ENCODE data around the gene KIAA0513. TPM values are rescaled to one million over a fixed set of nuclear protein-coding genes. Genes with fewer than 3 reads are reported as not detected.

The KIAA0513 gene
- total RNA-seq, 4 donors from 2014 or later: 6.9 to 13.8 (median 8.1) TPM

DNA sequence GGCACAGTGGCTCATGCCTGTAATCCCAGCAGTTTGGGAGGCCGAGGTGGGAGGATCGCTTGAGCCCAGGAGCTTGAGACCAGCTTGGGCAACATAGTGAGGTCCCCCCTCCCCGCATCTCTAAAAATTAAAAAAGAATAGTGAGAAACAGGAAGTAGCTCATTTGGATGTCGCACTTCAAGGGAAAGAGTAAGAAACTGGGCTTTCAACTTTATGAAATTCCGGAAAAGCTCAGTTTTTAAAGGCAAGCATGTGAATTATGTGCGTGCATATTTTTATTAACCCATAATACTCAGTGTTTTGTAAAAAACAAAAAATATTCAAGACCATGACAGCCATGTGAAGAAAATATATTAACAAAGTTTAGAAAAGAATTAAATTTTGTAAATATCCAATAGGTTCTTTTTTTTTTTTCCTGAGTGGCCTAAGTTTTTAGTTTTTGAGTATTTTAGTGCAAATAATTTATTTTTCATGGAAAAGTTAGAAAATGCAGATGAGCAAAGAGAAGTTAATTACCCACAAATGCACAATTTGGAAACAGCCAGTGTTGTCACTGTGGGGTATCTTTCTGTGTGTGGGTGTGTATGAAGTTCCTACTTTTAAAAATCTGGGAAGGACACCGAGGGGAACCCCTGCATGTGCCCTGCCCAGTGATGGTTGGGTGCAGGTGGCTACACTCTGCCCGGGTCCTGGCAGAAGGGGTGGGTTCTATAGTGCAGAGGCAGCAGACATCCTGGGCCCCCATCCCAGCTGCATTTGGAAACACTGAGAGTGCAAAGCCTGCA, 44.7 kb downstream of the KIAA0513 start:
- H3K27me3 ChIP-seq: no peaks in the 10 kb centered on the region
- WGBS, 2 donors: 78% methylated on average over 8 of the region's 8 CpGs
- peaks cover 0 to 82% (median 12%) of the 10 kb centered on the region in 3 donors for H3K36me3 ChIP-seq
- TF ChIP-seq EP300 (IDR thresholded peaks at IDR 0.05) (no peak), POLR2A (IDR thresholded peaks at IDR 0.05) (no peak)
- TF ChIP-seq, protein P1, sequence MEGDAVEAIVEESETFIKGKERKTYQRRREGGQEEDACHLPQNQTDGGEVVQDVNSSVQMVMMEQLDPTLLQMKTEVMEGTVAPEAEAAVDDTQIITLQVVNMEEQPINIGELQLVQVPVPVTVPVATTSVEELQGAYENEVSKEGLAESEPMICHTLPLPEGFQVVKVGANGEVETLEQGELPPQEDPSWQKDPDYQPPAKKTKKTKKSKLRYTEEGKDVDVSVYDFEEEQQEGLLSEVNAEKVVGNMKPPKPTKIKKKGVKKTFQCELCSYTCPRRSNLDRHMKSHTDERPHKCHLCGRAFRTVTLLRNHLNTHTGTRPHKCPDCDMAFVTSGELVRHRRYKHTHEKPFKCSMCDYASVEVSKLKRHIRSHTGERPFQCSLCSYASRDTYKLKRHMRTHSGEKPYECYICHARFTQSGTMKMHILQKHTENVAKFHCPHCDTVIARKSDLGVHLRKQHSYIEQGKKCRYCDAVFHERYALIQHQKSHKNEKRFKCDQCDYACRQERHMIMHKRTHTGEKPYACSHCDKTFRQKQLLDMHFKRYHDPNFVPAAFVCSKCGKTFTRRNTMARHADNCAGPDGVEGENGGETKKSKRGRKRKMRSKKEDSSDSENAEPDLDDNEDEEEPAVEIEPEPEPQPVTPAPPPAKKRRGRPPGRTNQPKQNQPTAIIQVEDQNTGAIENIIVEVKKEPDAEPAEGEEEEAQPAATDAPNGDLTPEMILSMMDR (IDR thresholded peaks at IDR 0.05): no peak
- H3K27ac ChIP-seq: no peak overlapping the region
- DNase-seq (ENCODE audit: low spot score in 2 of 2): no peak
- no peak overlapping the region for H3K4me3 ChIP-seq
- no peaks in the 10 kb centered on the region for H3K9me3 ChIP-seq
- H3K4me1 ChIP-seq: no peaks in the 10 kb centered on the region

DNA sequence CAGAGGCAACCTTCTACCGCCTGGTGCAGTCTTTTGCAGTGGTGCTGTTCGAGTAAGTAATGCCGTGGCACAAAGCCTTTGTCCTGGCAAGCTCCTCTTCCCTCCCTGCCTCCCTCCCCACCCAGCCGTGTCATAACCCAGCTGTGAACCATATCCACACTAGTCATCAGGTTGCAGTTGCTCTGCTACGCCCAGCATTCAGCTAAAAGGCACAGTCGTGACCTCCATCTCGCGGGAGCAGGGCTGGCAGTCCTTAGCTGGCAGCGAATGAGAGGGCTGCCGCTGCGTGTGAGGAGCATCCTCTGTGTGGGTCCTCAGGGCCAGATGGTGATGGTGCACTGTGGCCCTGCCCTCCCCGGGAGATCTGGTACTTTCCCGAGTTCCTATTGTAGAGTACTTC, 45.4 kb downstream of the KIAA0513 start:
- Histone ChIP-seq H3K36me3 (peaks cover 0 to 82% (median 12%) of the 10 kb centered on the region in 3 donors), H3K27me3 (no peaks in the 10 kb centered on the region), H3K4me3 (no peak overlapping the region), H3K4me1 (no peaks in the 10 kb centered on the region), H3K9me3 (no peaks in the 10 kb centered on the region), H3K27ac (no peak overlapping the region)
- TF ChIP-seq, protein P1 (IDR thresholded peaks at IDR 0.05): no peak
- TF ChIP-seq EP300 (IDR thresholded peaks at IDR 0.05) (no peak), POLR2A (IDR thresholded peaks at IDR 0.05) (no peak)
- DNase-seq (ENCODE audit: low spot score in 2 of 2): no peak
- WGBS, 2 donors: 53 to 61% methylated on average over 12 to 13 of the region's 13 CpGs

DNA sequence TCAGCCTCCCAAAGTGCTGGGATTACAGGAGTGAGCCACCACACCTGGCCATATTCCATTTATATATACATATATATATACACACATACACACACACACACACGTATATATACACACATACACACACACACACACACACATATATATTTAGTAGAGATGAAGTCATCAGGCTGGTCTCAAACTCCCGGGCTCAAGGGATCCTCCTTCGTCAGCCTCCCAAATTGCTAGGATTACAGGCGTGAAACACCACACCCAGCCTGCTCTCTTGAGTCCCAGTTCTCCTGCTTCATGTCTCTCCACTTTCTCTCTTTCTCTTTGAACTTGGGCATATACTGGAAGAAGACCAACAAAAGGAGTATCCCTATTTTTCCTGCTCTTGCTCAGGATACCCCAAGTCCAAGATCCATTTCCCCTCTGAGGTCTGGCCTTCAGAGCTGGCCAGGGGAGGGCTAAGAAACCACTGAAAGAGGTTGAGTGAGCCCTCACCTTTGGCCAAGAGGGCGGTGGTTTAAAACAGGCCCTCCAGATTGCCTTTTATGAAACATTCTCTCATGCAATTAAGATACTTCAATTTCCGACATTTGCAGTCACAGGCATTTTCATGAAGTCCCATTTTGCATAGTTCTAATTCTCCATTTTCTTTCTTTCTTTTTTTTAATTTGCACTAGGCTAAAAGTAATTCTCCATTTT, 46.8 kb downstream of the KIAA0513 start:
- Histone ChIP-seq H3K4me1 (no peaks in the 10 kb centered on the region), H3K4me3 (no peak overlapping the region), H3K27me3 (no peaks in the 10 kb centered on the region), H3K9me3 (no peaks in the 10 kb centered on the region), H3K36me3 (peaks cover 0 to 83% (median 5%) of the 10 kb centered on the region in 3 donors), H3K27ac (no peak overlapping the region)
- TF ChIP-seq POLR2A (IDR thresholded peaks at IDR 0.05) (no peak), EP300 (IDR thresholded peaks at IDR 0.05) (no peak)
- TF ChIP-seq, protein P1 (IDR thresholded peaks at IDR 0.05): no peak
- WGBS, 2 donors: 90 to 94% methylated on average over 6 of the region's 6 CpGs
- DNase-seq (ENCODE audit: low spot score in 2 of 2): no peak

DNA sequence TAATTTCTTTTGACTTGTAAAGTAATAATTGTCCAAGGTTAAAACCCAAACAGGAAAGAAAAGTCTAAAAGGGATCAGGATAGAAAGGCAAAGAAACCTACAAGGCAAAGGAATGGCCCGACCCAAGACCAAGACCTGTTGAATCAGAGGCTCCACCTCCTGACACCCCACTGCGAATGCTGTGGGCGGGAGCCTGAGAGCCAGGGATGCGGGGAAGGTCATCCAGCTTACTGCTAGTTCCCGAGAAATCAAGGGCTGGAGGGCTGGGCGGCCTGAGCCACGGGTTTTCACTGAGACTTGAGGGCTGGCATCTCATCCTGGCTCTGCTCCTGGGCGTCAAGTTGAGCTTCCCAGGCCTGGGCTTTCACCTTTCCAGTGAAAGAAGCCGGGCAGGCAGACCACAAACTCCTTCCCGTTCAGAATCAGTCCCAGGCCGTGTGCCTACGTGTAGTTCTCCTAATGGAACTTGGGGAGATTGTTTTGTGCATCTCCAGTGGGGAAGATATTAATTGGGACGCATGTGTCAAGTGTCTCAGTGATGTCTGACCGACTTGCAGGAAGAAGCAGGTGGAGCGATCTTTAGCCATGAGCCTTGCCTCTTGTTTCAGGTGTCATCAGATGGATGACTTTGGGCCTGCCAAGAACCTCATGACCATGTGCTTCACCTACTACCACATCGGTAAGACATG, 47.8 kb downstream of the KIAA0513 start:
- Histone ChIP-seq H3K36me3 (peaks cover 0 to 84% (median 0%) of the 10 kb centered on the region in 3 donors), H3K4me3 (no peak overlapping the region), H3K4me1 (no peaks in the 10 kb centered on the region), H3K9me3 (no peaks in the 10 kb centered on the region), H3K27me3 (no peaks in the 10 kb centered on the region), H3K27ac (no peak overlapping the region)
- WGBS, 2 donors: 79 to 84% methylated on average over 16 of the region's 16 CpGs
- DNase-seq (ENCODE audit: low spot score in 2 of 2): no peak
- TF ChIP-seq, protein P1 (IDR thresholded peaks at IDR 0.05): no peak
- TF ChIP-seq EP300 (IDR thresholded peaks at IDR 0.05) (no peak), POLR2A (IDR thresholded peaks at IDR 0.05) (no peak)

Data from tibial nerve (tissue), 4 donors.